Calu3 (cell line): ENCODE results near the gene HLA-DQB1. TPM values are rescaled to one million over a fixed set of nuclear protein-coding genes. Genes with fewer than 3 reads are reported as not detected.
"Not testable (repeated sequence)": the region's sequence is repeated elsewhere in the genome, so short reads cannot be mapped to it uniquely, and the experiment has no call there.

Experiments used
- BruUV-seq: library from RNA; stranded (reverse); fragments of 400-500 nt; replicated peaks from 2 replicates; lab custom pipeline; 2021; lab: Mats Ljungman, UMichigan
- CTCF ChIA-PET: fragments of 300-600 bp; sonication (Branson Sonifier 250); formaldehyde crosslinking; loops from one replicate; lab custom pipeline; 2022; ENCODE audit warnings: antibody characterized with exemption; lab: Charles Lee
- DNase-seq: peaks from one replicate; pipeline ENCODE4 v3.0.0; 2022
- H3K27ac Mint-ChIP-seq: one replicate; pipeline ENCODE4 v1.8.0; 2022; ENCODE audit warnings: mixed read lengths; ENCODE audit not compliant: unreplicated experiment
- H3K27me3 Mint-ChIP-seq: one replicate; pipeline ENCODE4 v1.8.0; 2022; ENCODE audit warnings: mixed read lengths; ENCODE audit not compliant: unreplicated experiment
- H3K36me3 Mint-ChIP-seq: one replicate; pipeline ENCODE4 v1.8.0; 2022; ENCODE audit warnings: mild to moderate bottlenecking, moderate library complexity, mixed read lengths; ENCODE audit not compliant: insufficient read depth, unreplicated experiment
- H3K4me1 Mint-ChIP-seq: one replicate; pipeline ENCODE4 v1.8.0; 2022; ENCODE audit warnings: mild to moderate bottlenecking, low read depth, mixed read lengths; ENCODE audit not compliant: unreplicated experiment
- H3K4me3 Mint-ChIP-seq: one replicate; pipeline ENCODE4 v1.8.0; 2022; ENCODE audit warnings: mild to moderate bottlenecking, low read depth, moderate library complexity, mixed read lengths; ENCODE audit not compliant: unreplicated experiment
- H3K9me3 Mint-ChIP-seq: one replicate; pipeline ENCODE4 v1.8.0; 2022; ENCODE audit warnings: low read depth, mixed read lengths; ENCODE audit not compliant: unreplicated experiment
- CTCF ChIP-seq: fragments of 200-600 bp; IDR thresholded peaks from one replicate; pipeline ENCODE4 v1.8.0; 2022; ENCODE audit warnings: antibody characterized with exemption; ENCODE audit not compliant: unreplicated experiment
- intact Hi-C: fragments of 100-400 bp; cut with micrococcal nuclease; formaldehyde crosslinking; loops from one replicate; pipeline ENCODE4 v1.10.0; 2022; ENCODE audit not compliant: unreplicated experiment
- total RNA-seq: library from RNA; stranded (reverse); gene quantifications from 2 replicates; pipeline ENCODE4 v1.2.3, GENCODE V29; 2022

Gene HLA-DQB1
- total RNA-seq, 1 experiment from 2014 or later, result 190 TPM

GRCh38 chr6:32655203-32655710 lies 11.2 kb downstream of the HLA-DQB1 start:
- Mint-ChIP-seq H3K4me3 (no peak overlapping the region), H3K27ac (no peak overlapping the region), H3K36me3 (peaks cover 11% of the 10 kb centered on the region), H3K27me3 (no peaks in the 10 kb centered on the region), H3K9me3 (peaks cover 6% of the 10 kb centered on the region), H3K4me1 (no peaks in the 10 kb centered on the region)
- intact Hi-C loops, result no loop called here
- CTCF ChIA-PET, result no interaction called here
- DNase-seq, result no peak
- TF ChIP-seq CTCF, result no peak
- BruUV-seq, result no TSS peak

- Mint-ChIP-seq H3K4me3 (no peak overlapping the region), H3K4me1 (no peaks in the 10 kb centered on the region), H3K9me3 (no peaks in the 10 kb centered on the region), H3K27ac (no peak overlapping the region), H3K27me3 (peaks cover 1% of the 10 kb centered on the region), H3K36me3 (no peaks in the 10 kb centered on the region)
- no peak for TF ChIP-seq CTCF
- BruUV-seq, result no TSS peak
- intact Hi-C loops, result no loop called here
- CTCF ChIA-PET, result no interaction called here
- DNase-seq, result no peak
Measured at GRCh38 chr6:32645047-32645703, 21.3 kb downstream of the HLA-DQB1 start.

GRCh38 chr6:32643904-32644303 lies 22.6 kb downstream of the HLA-DQB1 start:
- CTCF ChIA-PET, result no interaction called here
- H3K27ac Mint-ChIP-seq, result no peak overlapping the region
- intact Hi-C loops, result no loop called here
- TF ChIP-seq CTCF, result no peak
- no peaks in the 10 kb centered on the region for H3K36me3 Mint-ChIP-seq
- no TSS peak for BruUV-seq
- DNase-seq, result no peak
- no peak overlapping the region for H3K4me3 Mint-ChIP-seq
- peaks cover 14% of the 10 kb centered on the region for H3K27me3 Mint-ChIP-seq
- H3K4me1 Mint-ChIP-seq, result no peaks in the 10 kb centered on the region
- no peaks in the 10 kb centered on the region for H3K9me3 Mint-ChIP-seq

GRCh38 chr6:32642720-32643106 lies 23.7 kb downstream of the HLA-DQB1 start:
- no peak overlapping the region for H3K27ac Mint-ChIP-seq
- H3K27me3 Mint-ChIP-seq, result peaks cover 16% of the 10 kb centered on the region
- no peak for TF ChIP-seq CTCF
- BruUV-seq, result no TSS peak
- CTCF ChIA-PET, result no interaction called here
- DNase-seq, result no peak
- no peaks in the 10 kb centered on the region for H3K36me3 Mint-ChIP-seq
- H3K4me1 Mint-ChIP-seq, result no peaks in the 10 kb centered on the region
- intact Hi-C loops, result no loop called here
- no peak overlapping the region for H3K4me3 Mint-ChIP-seq
- H3K9me3 Mint-ChIP-seq, result no peaks in the 10 kb centered on the region

GRCh38 chr6:32641785-32642719 lies 24.4 kb downstream of the HLA-DQB1 start:
- H3K4me3 Mint-ChIP-seq, intact Hi-C loops, H3K27ac Mint-ChIP-seq, DNase-seq, CTCF ChIA-PET, BruUV-seq, H3K36me3 Mint-ChIP-seq, H3K9me3 Mint-ChIP-seq, H3K4me1 Mint-ChIP-seq: not testable (repeated sequence)
- peaks cover 16% of the 10 kb centered on the region for H3K27me3 Mint-ChIP-seq
